Measurements from ENCODE around the gene ECEL1. TPM values are rescaled to one million over a fixed set of nuclear protein-coding genes. Genes with fewer than 3 reads are reported as not detected.

Gene ECEL1
- total RNA-seq, 4 donors from 2014 or later: 1.9 to 10.8 TPM; not detected in 2

- intact Hi-C loops (cut with DNase I; ENCODE audit: low total_unique reads): loop anchor here (10.0 kb wide), 1 partner anchor 615 kb away; no protein-coding TSS in a partner anchor
- DNase-seq: no peak
- H3K4me1 ChIP-seq: peaks cover 0 to 12% of the 10 kb centered on the region in 2 donors
- H3K9me3 ChIP-seq: no peaks in the 10 kb centered on the region
- no peak within 1 kb of the TSS for H3K4me3 ChIP-seq
- TF ChIP-seq POLR2A (IDR thresholded peaks at IDR 0.05) (no peak), CTCF (IDR thresholded peaks at IDR 0.05) (no peak)
- peaks cover 14 to 22% of the 10 kb centered on the region in 2 donors for H3K27me3 ChIP-seq
- no peak within 1 kb of the TSS for H3K27ac ChIP-seq
- no peaks in the 10 kb centered on the region for H3K36me3 ChIP-seq
Observed at GRCh38 chr2:232519581-232520438, 32.2 kb upstream of the ECEL1 start, which contains the start of gene PRSS56. PRSS56 (plus strand) TSS chr2:232520388; CDS start chr2:232520599, 211 bp downstream.

GRCh38 chr2:232518844-232519243 is 31.2 kb upstream of the ECEL1 start:
- no peaks in the 10 kb centered on the region for H3K9me3 ChIP-seq
- DNase-seq: no peak
- intact Hi-C loops (cut with DNase I; ENCODE audit: low total_unique reads): no loop called here
- TF ChIP-seq POLR2A (IDR thresholded peaks at IDR 0.05) (no peak), CTCF (IDR thresholded peaks at IDR 0.05) (no peak)
- no peak overlapping the region for H3K4me3 ChIP-seq
- peaks cover 14% of the 10 kb centered on the region in 2 donors for H3K27me3 ChIP-seq
- H3K27ac ChIP-seq: no peak overlapping the region
- H3K4me1 ChIP-seq: peaks cover 0 to 8% of the 10 kb centered on the region in 2 donors
- no peaks in the 10 kb centered on the region for H3K36me3 ChIP-seq

GRCh38 chr2:232516551-232516950 is 28.9 kb upstream of the ECEL1 start:
- H3K27me3 ChIP-seq: no peaks in the 10 kb centered on the region
- no peak overlapping the region for H3K27ac ChIP-seq
- H3K4me1 ChIP-seq: no peaks in the 10 kb centered on the region
- H3K9me3 ChIP-seq: no peaks in the 10 kb centered on the region
- no peaks in the 10 kb centered on the region for H3K36me3 ChIP-seq
- intact Hi-C loops (cut with DNase I; ENCODE audit: low total_unique reads): no loop called here
- TF ChIP-seq POLR2A (IDR thresholded peaks at IDR 0.05) (no peak), CTCF (IDR thresholded peaks at IDR 0.05) (no peak)
- H3K4me3 ChIP-seq: no peak overlapping the region
- DNase-seq: no peak

GRCh38 chr2:232515639-232516038 is 28.0 kb upstream of the ECEL1 start:
- Histone ChIP-seq H3K27ac (no peak overlapping the region), H3K27me3 (no peaks in the 10 kb centered on the region), H3K36me3 (no peaks in the 10 kb centered on the region), H3K9me3 (no peaks in the 10 kb centered on the region), H3K4me1 (no peaks in the 10 kb centered on the region), H3K4me3 (no peak overlapping the region)
- intact Hi-C loops (cut with DNase I; ENCODE audit: low total_unique reads): no loop called here
- no peak for TF ChIP-seq POLR2A (IDR thresholded peaks at IDR 0.05)
- no peak for TF ChIP-seq CTCF (IDR thresholded peaks at IDR 0.05)
- no peak for DNase-seq

GRCh38 chr2:232513353-232513752 is 25.7 kb upstream of the ECEL1 start:
- H3K36me3 ChIP-seq: no peaks in the 10 kb centered on the region
- H3K4me3 ChIP-seq: no peak overlapping the region
- no peak overlapping the region for H3K27ac ChIP-seq
- TF ChIP-seq POLR2A (IDR thresholded peaks at IDR 0.05) (no peak), CTCF (IDR thresholded peaks at IDR 0.05) (no peak)
- H3K4me1 ChIP-seq: no peaks in the 10 kb centered on the region
- H3K9me3 ChIP-seq: no peaks in the 10 kb centered on the region
- no peaks in the 10 kb centered on the region for H3K27me3 ChIP-seq
- intact Hi-C loops (cut with DNase I; ENCODE audit: low total_unique reads): no loop called here
- DNase-seq: no peak

Data from uterus (tissue), 4 donors.